Measurements from ENCODE around the gene SYMPK.

DNA sequence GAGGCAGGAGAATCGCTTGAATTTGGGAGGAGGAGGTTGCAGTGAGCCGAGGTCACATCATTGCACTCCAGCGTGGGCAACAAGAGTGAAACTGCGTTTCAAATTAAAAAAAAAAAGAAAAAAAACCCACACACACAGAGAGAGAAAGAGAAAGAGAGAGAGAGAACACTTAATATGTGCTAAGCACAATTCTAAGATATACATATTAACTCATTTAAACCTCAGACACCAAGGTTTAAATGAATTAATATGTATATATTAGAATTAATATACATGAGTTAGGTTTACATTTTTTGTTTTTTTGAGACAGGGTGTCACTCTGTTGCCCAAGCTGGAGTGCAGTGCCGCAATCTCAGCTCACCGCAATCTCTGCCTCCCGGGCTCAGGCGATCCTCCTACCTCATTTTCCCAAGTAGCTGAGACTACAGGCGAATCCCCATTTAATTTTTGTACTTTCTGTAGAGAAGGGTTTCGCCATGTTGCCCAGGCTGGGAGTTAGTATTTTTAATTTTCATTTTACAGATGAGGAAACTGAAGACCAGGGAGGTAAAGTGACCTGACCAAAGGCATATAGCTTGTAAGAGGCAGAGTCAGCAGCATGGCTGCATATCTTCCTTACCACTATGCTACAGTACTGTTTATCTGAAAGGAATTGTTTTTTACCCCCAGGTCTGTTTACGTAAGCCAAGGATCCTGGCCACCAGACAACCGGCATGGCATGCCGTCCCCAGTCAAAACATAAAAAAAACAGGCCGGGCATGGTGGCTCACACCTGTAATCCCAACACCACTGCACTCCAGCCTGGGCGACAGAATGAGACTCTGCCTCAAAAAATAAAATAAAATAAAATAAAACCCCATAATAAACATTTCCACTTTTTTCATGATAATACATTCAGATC, 2.3 kb downstream of the SYMPK start:
- TF ChIP-seq POLR2A (IDR thresholded peaks at IDR 0.05) = no peak
- TF ChIP-seq, protein P1, sequence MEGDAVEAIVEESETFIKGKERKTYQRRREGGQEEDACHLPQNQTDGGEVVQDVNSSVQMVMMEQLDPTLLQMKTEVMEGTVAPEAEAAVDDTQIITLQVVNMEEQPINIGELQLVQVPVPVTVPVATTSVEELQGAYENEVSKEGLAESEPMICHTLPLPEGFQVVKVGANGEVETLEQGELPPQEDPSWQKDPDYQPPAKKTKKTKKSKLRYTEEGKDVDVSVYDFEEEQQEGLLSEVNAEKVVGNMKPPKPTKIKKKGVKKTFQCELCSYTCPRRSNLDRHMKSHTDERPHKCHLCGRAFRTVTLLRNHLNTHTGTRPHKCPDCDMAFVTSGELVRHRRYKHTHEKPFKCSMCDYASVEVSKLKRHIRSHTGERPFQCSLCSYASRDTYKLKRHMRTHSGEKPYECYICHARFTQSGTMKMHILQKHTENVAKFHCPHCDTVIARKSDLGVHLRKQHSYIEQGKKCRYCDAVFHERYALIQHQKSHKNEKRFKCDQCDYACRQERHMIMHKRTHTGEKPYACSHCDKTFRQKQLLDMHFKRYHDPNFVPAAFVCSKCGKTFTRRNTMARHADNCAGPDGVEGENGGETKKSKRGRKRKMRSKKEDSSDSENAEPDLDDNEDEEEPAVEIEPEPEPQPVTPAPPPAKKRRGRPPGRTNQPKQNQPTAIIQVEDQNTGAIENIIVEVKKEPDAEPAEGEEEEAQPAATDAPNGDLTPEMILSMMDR (IDR thresholded peaks at IDR 0.05) = no peak
